Measurements from ENCODE around the gene TBC1D21.

GRCh38 chr15:73937296-73937695 is 63.9 kb downstream of the TBC1D21 start:
- TF ChIP-seq CTCF (IDR thresholded peaks at IDR 0.05): no peak
- no peak for TF ChIP-seq POLR2A (IDR thresholded peaks at IDR 0.05)

All from gastroesophageal sphincter (tissue), 3 donors.